Measurements from ENCODE around the gene RALA. TPM values are rescaled to one million over a fixed set of nuclear protein-coding genes. Genes with fewer than 3 reads are reported as not detected.

RALA gene
- total RNA-seq, 1 donor from 2014 or later: 59.5 TPM

- Histone ChIP-seq H3K79me2 (ENCODE audit: low read depth) (no peaks in the 10 kb centered on the region), H3K9ac (no peak overlapping the region), H3F3A (ENCODE audit: low read depth) (no peaks in the 10 kb centered on the region), H3K27me3 (no peaks in the 10 kb centered on the region), H2AFZ (replicated peaks) (no peak overlapping the region), H3K27ac (no peak overlapping the region), H3K9me3 (ENCODE audit: low read depth) (no peaks in the 10 kb centered on the region), H3K4me3 (no peak overlapping the region), H4K20me1 (ENCODE audit: low read depth) (no peaks in the 10 kb centered on the region), H3K36me3 (no peaks in the 10 kb centered on the region), H3K4me1 (no peaks in the 10 kb centered on the region), H3K4me2 (no peak overlapping the region)
- Mint-ChIP-seq H3K9me3 (no peaks in the 10 kb centered on the region), H3K27ac (no peak overlapping the region), H3K4me3 (no peak overlapping the region), H3K27me3 (ENCODE audit: insufficient read depth, low read depth) (peaks cover 2% of the 10 kb centered on the region), H3K36me3 (no peaks in the 10 kb centered on the region), H3K4me1 (no peaks in the 10 kb centered on the region)
- no peak for DNase-seq (ENCODE audit: low spot score)
- no peak for TF ChIP-seq EZH2 (IDR thresholded peaks at IDR 0.05)
- no peak for TF ChIP-seq CTCF (IDR thresholded peaks at IDR 0.05)
- no peak for TF ChIP-seq EZH2phosphoT487 (IDR thresholded peaks at IDR 0.05)
These were observed 98.7 kb downstream of the RALA start for GRCh38 chr7:39721919-39722597.

- H3K79me2 ChIP-seq (ENCODE audit: low read depth): no peaks in the 10 kb centered on the region
- H3K4me3 ChIP-seq: no peak overlapping the region
- peaks cover 4% of the 10 kb centered on the region for H3K27me3 ChIP-seq
- H3K36me3 Mint-ChIP-seq: no peaks in the 10 kb centered on the region
- no peak overlapping the region for H3K27ac ChIP-seq
- H4K20me1 ChIP-seq (ENCODE audit: low read depth): no peaks in the 10 kb centered on the region
- H3K4me2 ChIP-seq: no peak overlapping the region
- no peak for DNase-seq (ENCODE audit: low spot score)
- H3K4me3 Mint-ChIP-seq: no peak overlapping the region
- TF ChIP-seq EZH2phosphoT487 (IDR thresholded peaks at IDR 0.05) (no peak), EZH2 (IDR thresholded peaks at IDR 0.05) (no peak), CTCF (IDR thresholded peaks at IDR 0.05) (no peak)
- H2AFZ ChIP-seq (replicated peaks): no peak overlapping the region
- peaks cover 3% of the 10 kb centered on the region for H3F3A ChIP-seq (ENCODE audit: low read depth)
- H3K4me1 Mint-ChIP-seq: no peaks in the 10 kb centered on the region
- no peaks in the 10 kb centered on the region for H3K9me3 Mint-ChIP-seq
- H3K36me3 ChIP-seq: no peaks in the 10 kb centered on the region
- H3K27me3 Mint-ChIP-seq (ENCODE audit: insufficient read depth, low read depth): peaks cover 7% of the 10 kb centered on the region
- H3K27ac Mint-ChIP-seq: no peak overlapping the region
- no peaks in the 10 kb centered on the region for H3K9me3 ChIP-seq (ENCODE audit: low read depth)
- H3K4me1 ChIP-seq: no peaks in the 10 kb centered on the region
- H3K9ac ChIP-seq: no peak overlapping the region
These were observed 104.0 kb downstream of the RALA start for GRCh38 chr7:39727231-39728012.

GRCh38 chr7:39732837-39733804, 109.7 kb downstream of the RALA start:
- Mint-ChIP-seq H3K27ac (peak overlapping the region; percentile 70), H3K4me1 (peaks cover 25% of the 10 kb centered on the region), H3K27me3 (ENCODE audit: insufficient read depth, low read depth) (peaks cover 12% of the 10 kb centered on the region), H3K4me3 (peak overlapping the region; percentile 88), H3K36me3 (peaks cover 6% of the 10 kb centered on the region), H3K9me3 (no peaks in the 10 kb centered on the region)
- H3K27me3 ChIP-seq: peaks cover 7% of the 10 kb centered on the region
- H3F3A ChIP-seq (ENCODE audit: low read depth): peaks cover 22% of the 10 kb centered on the region
- no peak overlapping the region for H3K9ac ChIP-seq
- no peaks in the 10 kb centered on the region for H3K36me3 ChIP-seq
- peaks cover 12% of the 10 kb centered on the region for H3K79me2 ChIP-seq (ENCODE audit: low read depth)
- H3K27ac ChIP-seq: peak overlapping the region; percentile 1
- TF ChIP-seq EZH2 (IDR thresholded peaks at IDR 0.05): no peak
- no peak for TF ChIP-seq CTCF (IDR thresholded peaks at IDR 0.05)
- peak; percentile 13 for TF ChIP-seq EZH2phosphoT487 (IDR thresholded peaks at IDR 0.05)
- no peaks in the 10 kb centered on the region for H4K20me1 ChIP-seq (ENCODE audit: low read depth)
- H3K9me3 ChIP-seq (ENCODE audit: low read depth): no peaks in the 10 kb centered on the region
- peaks cover 9% of the 10 kb centered on the region for H3K4me1 ChIP-seq
- H3K4me2 ChIP-seq: peak overlapping the region; percentile 81
- H3K4me3 ChIP-seq: peak overlapping the region; percentile 52
- DNase-seq (ENCODE audit: low spot score): peak; percentile 96
- H2AFZ ChIP-seq (replicated peaks): peak overlapping the region; percentile 98
